OCI-LY1 (cell line): Measurements from ENCODE around the gene RBM7.

Experiments
- EZH2 ChIP-seq: fragments of 200-600 bp; sonication (generic), shearing (Covaris generic); IDR thresholded peaks from 2 replicates; pipeline ENCODE4 v1.8.0; 2017; ENCODE audit warnings: borderline replicate concordance, mixed run types, mild to moderate bottlenecking, antibody characterized with exemption, low read length, moderate library complexity, mixed read lengths
- TF ChIP-seq, protein P1 (sequence below): fragments of 200-600 bp; sonication (generic), shearing (Covaris generic); IDR thresholded peaks from 2 replicates; pipeline ENCODE4 v1.5.1; 2017; ENCODE audit warnings: mild to moderate bottlenecking, antibody characterized with exemption, low read length, moderate library complexity, mixed read lengths

- TF ChIP-seq, protein P1, sequence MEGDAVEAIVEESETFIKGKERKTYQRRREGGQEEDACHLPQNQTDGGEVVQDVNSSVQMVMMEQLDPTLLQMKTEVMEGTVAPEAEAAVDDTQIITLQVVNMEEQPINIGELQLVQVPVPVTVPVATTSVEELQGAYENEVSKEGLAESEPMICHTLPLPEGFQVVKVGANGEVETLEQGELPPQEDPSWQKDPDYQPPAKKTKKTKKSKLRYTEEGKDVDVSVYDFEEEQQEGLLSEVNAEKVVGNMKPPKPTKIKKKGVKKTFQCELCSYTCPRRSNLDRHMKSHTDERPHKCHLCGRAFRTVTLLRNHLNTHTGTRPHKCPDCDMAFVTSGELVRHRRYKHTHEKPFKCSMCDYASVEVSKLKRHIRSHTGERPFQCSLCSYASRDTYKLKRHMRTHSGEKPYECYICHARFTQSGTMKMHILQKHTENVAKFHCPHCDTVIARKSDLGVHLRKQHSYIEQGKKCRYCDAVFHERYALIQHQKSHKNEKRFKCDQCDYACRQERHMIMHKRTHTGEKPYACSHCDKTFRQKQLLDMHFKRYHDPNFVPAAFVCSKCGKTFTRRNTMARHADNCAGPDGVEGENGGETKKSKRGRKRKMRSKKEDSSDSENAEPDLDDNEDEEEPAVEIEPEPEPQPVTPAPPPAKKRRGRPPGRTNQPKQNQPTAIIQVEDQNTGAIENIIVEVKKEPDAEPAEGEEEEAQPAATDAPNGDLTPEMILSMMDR: no peak
- TF ChIP-seq EZH2: no peak
These were observed 16.0 kb upstream of the RBM7 start for GRCh38 chr11:114384487-114384886.
